Measurements from ENCODE around the gene RARS2. TPM values are rescaled to one million over a fixed set of nuclear protein-coding genes. Genes with fewer than 3 reads are reported as not detected.

The RARS2 gene
- total and polyA plus RNA-seq, 2 of the 8 experiments (the other 6 are each of a cell fraction or from before 2014, with no cell fraction given), result 10.2 to 40.5 TPM

GRCh38 chr6:87583822-87584221, 6.0 kb downstream of the RARS2 start:
- H3K56ac ChIP-seq (replicated peaks; ENCODE audit: insufficient read length, low read depth, low read length), result no peak overlapping the region
- no peaks in the 10 kb centered on the region for H3K27me3 ChIP-seq (replicated peaks in 1 of 4; ENCODE audit: control insufficient read depth in 3 of 4, extremely low read depth in 1 of 4, insufficient read depth in 3 of 4, low read length in 3 of 4)
- peaks cover 19 to 94% of the 10 kb centered on the region in 2 experiments for H3K79me2 ChIP-seq (ENCODE audit: control insufficient read depth in 1 of 2, insufficient read depth in 2 of 2, low read length in 2 of 2)
- H2BK12ac ChIP-seq (ENCODE audit: low read depth, low read length), result no peak overlapping the region
- H3K14ac ChIP-seq (ENCODE audit: insufficient read length), result no peak overlapping the region
- no peaks in the 10 kb centered on the region for H3K79me1 ChIP-seq (ENCODE audit: low read depth, low read length)
- peaks cover 0 to 8% (median 5%) of the 10 kb centered on the region in 4 experiments; a peak in 5 of 7 replicates for H3K4me1 ChIP-seq (replicated peaks in 1 of 4; ENCODE audit: control insufficient read depth in 3 of 4, insufficient read depth in 4 of 4, low read length in 3 of 4)
- no peak overlapping the region for H3K4ac ChIP-seq (replicated peaks; ENCODE audit: insufficient read length, low read depth, low read length)
- H3K36me3 ChIP-seq (ENCODE audit: control insufficient read depth in 2 of 4, insufficient read depth in 4 of 4, low read length in 3 of 4), result peaks cover 0 to 38% (median 21%) of the 10 kb centered on the region in 4 experiments; a peak in 7 of 8 replicates
- H2BK15ac ChIP-seq (ENCODE audit: low read length), result no peak overlapping the region
- ChIA-PET CTCF (ENCODE audit: partially characterized antibody) (no interaction called here), POLR2A (ENCODE audit: partially characterized antibody) (interaction anchor here (0.6 kb wide), 1 partner anchor 68 kb away, joined by 3 read pairs; no protein-coding TSS in a partner anchor)
- no peak overlapping the region for H3K18ac ChIP-seq (ENCODE audit: extremely low read depth, low read length)
- no peak overlapping the region for H3K27ac ChIP-seq (ENCODE audit: low read depth, low read length)
- H4K5ac ChIP-seq (ENCODE audit: insufficient read length, low read depth, low read length), result no peak overlapping the region
- no peak overlapping the region for H3K9ac ChIP-seq (replicated peaks in 1 of 4; ENCODE audit: extremely low read depth in 1 of 4, low read depth in 3 of 4, low read length in 3 of 4)
- H2BK5ac ChIP-seq (ENCODE audit: low read depth, low read length), result no peak overlapping the region
- H2AK5ac ChIP-seq (ENCODE audit: low read depth, low read length), result no peak overlapping the region
- WGBS, 2 experiments (ENCODE audit: extremely low coverage in 1 of 2, insufficient coverage in 1 of 2, insufficient read length in 1 of 2, insufficient replicate concordance in 2 of 2, low coverage in 1 of 2, low lambda C conversion rate in 2 of 2, missing lambda C conversion rate in 1 of 2), result 92% methylated on average over 4 of the region's 4 CpGs; no CpG with 5 or more reads in 1 of the 2 experiments
- TF ChIP-seq ASH2L (IDR thresholded peaks at IDR 0.05; ENCODE audit: low read length) (no peak), EP300 (IDR thresholded peaks at IDR 0.05; ENCODE audit: borderline replicate concordance in 1 of 2, low read depth in 2 of 2, low read length in 2 of 2) (no peak), RFX5 (IDR thresholded peaks at IDR 0.05; ENCODE audit: borderline replicate concordance, low read depth, low read length) (no peak), GABPA (IDR thresholded peaks at IDR 0.05; ENCODE audit: borderline replicate concordance, insufficient read depth, low read length) (no peak), TBP (IDR thresholded peaks at IDR 0.05; ENCODE audit: low read depth, low read length) (no peak), GTF2F1 (IDR thresholded peaks at IDR 0.05; ENCODE audit: borderline replicate concordance, low read depth, low read length) (no peak), ATF3 (IDR thresholded peaks at IDR 0.05; ENCODE audit: insufficient read depth, low read depth, low read length) (no peak), YY1 (IDR thresholded peaks at IDR 0.05; ENCODE audit: low read depth, low read length) (no peak), SP1 (IDR thresholded peaks at IDR 0.05; ENCODE audit: low read depth, low read length) (no peak), KDM4A (IDR thresholded peaks at IDR 0.05; ENCODE audit: low read depth, low read length, severe bottlenecking) (no peak), CHD2 (IDR thresholded peaks at IDR 0.05; ENCODE audit: low read length) (no peak), SUZ12 (IDR thresholded peaks at IDR 0.05; ENCODE audit: low read length) (no peak), TCF12 (IDR thresholded peaks at IDR 0.05; ENCODE audit: low read depth, low read length) (no peak), KDM5A (IDR thresholded peaks at IDR 0.05; ENCODE audit: low read length) (no peak)
- no peak overlapping the region for H4K91ac ChIP-seq (replicated peaks; ENCODE audit: insufficient read length, low read length)
- H2BK20ac ChIP-seq (ENCODE audit: low read length), result no peak overlapping the region
- H3K4me2 ChIP-seq (ENCODE audit: insufficient read depth in 1 of 2, low read depth in 2 of 2, low read length in 2 of 2), result no peak overlapping the region
- FAIRE-seq (no peak), DNase-seq (ENCODE audit: low read depth in 1 of 2, low spot score in 2 of 2) (no peak)
- no peak overlapping the region for H4K8ac ChIP-seq (ENCODE audit: extremely low read depth, insufficient read depth, low read length)
- no peak overlapping the region for H2AFZ ChIP-seq (ENCODE audit: low read length)
- H3K23ac ChIP-seq (ENCODE audit: insufficient read length), result no peak overlapping the region
- 0 out of 2 replicates have a peak, but pooled peaks cover 3% of the 10 kb centered on the region for H3K23me2 ChIP-seq (ENCODE audit: low read depth, low read length)
- no peaks in the 10 kb centered on the region for H3K9me3 ChIP-seq (ENCODE audit: insufficient read depth in 2 of 2, low read depth in 1 of 2, low read length in 1 of 2)
- H3K4me3 ChIP-seq (ENCODE audit: extremely low read depth in 1 of 4, insufficient read depth in 2 of 4, low read depth in 3 of 4, low read length in 4 of 4), result no peak overlapping the region
- no peak overlapping the region for H2BK120ac ChIP-seq (replicated peaks; ENCODE audit: low read depth, low read length)
- peaks cover 0 to 2% of the 10 kb centered on the region in 2 experiments for H4K20me1 ChIP-seq (replicated peaks in 1 of 2; ENCODE audit: control insufficient read depth in 1 of 2, insufficient read depth in 2 of 2, low read length in 2 of 2)

All from H1 (cell line).